ENCODE measurements around the gene RPL3.
"Not testable (repeated sequence)": the region's sequence is repeated elsewhere in the genome, so short reads cannot be mapped to it uniquely, and the experiment has no call there.

The RPL3 gene

GRCh38 chr22:39332441-39333064 lies 13.1 kb upstream of the RPL3 start:
- Histone ChIP-seq H3K27me3 (ENCODE audit: insufficient read depth, low read length) (no peaks in the 10 kb centered on the region), H3K9me2 (ENCODE audit: low read depth, low read length) (no peaks in the 10 kb centered on the region), H3K27ac (ENCODE audit: low read depth, low read length, poor library complexity, severe bottlenecking) (no peak overlapping the region), H3F3A (ENCODE audit: insufficient read depth, low read length) (no peaks in the 10 kb centered on the region), H2AFZ (ENCODE audit: low read length) (no peak overlapping the region), H3K4me1 (ENCODE audit: insufficient read depth, low read length, severe bottlenecking) (no peaks in the 10 kb centered on the region), H3K79me2 (ENCODE audit: insufficient read depth, low read length) (no peaks in the 10 kb centered on the region), H3K9me3 (ENCODE audit: low read length) (no peaks in the 10 kb centered on the region), H3K4me3 (ENCODE audit: low read depth, low read length, poor library complexity, severe bottlenecking) (no peak overlapping the region), H4K20me1 (ENCODE audit: insufficient read depth, low read length) (no peaks in the 10 kb centered on the region), H3K4me2 (ENCODE audit: low read length) (no peak overlapping the region), H3K9ac (ENCODE audit: low read length) (no peak overlapping the region), H3K36me3 (ENCODE audit: insufficient read depth, low read length) (no peaks in the 10 kb centered on the region)
- no peak for TF ChIP-seq EZH2 (IDR thresholded peaks at IDR 0.05; ENCODE audit: borderline replicate concordance, low read length)
- no peak for TF ChIP-seq CTCF (IDR thresholded peaks at IDR 0.05; ENCODE audit: low read length)

GRCh38 chr22:39330553-39330952 lies 11.1 kb upstream of the RPL3 start:
- not testable (repeated sequence) for H3K4me2 ChIP-seq (ENCODE audit: low read length); H3K9me3 ChIP-seq (ENCODE audit: low read length); H2AFZ ChIP-seq (ENCODE audit: low read length); H3K79me2 ChIP-seq (ENCODE audit: insufficient read depth, low read length); H3K27ac ChIP-seq (ENCODE audit: low read depth, low read length, poor library complexity, severe bottlenecking); H3K9me2 ChIP-seq (ENCODE audit: low read depth, low read length); H3K4me3 ChIP-seq (ENCODE audit: low read depth, low read length, poor library complexity, severe bottlenecking); H3K4me1 ChIP-seq (ENCODE audit: insufficient read depth, low read length, severe bottlenecking); H3K27me3 ChIP-seq (ENCODE audit: insufficient read depth, low read length); H3K36me3 ChIP-seq (ENCODE audit: insufficient read depth, low read length); H3F3A ChIP-seq (ENCODE audit: insufficient read depth, low read length); H3K9ac ChIP-seq (ENCODE audit: low read length); H4K20me1 ChIP-seq (ENCODE audit: insufficient read depth, low read length)

- Histone ChIP-seq H4K20me1 (ENCODE audit: insufficient read depth, low read length) (no peaks in the 10 kb centered on the region), H2AFZ (ENCODE audit: low read length) (no peak overlapping the region)
Observed at GRCh38 chr22:39327995-39328754, 8.8 kb upstream of the RPL3 start.

More at GRCh38 chr22:39327995-39328754, 8.8 kb upstream of the RPL3 start:
- Histone ChIP-seq H3K27ac (ENCODE audit: low read depth, low read length, poor library complexity, severe bottlenecking) (no peak overlapping the region), H3K9me2 (ENCODE audit: low read depth, low read length) (no peaks in the 10 kb centered on the region), H3K79me2 (ENCODE audit: insufficient read depth, low read length) (no peaks in the 10 kb centered on the region), H3K9me3 (ENCODE audit: low read length) (no peaks in the 10 kb centered on the region), H3K4me2 (ENCODE audit: low read length) (no peak overlapping the region), H3K4me3 (ENCODE audit: low read depth, low read length, poor library complexity, severe bottlenecking) (no peak overlapping the region), H3K9ac (ENCODE audit: low read length) (no peak overlapping the region), H3K36me3 (ENCODE audit: insufficient read depth, low read length) (no peaks in the 10 kb centered on the region), H3K4me1 (ENCODE audit: insufficient read depth, low read length, severe bottlenecking) (no peaks in the 10 kb centered on the region), H3K27me3 (ENCODE audit: insufficient read depth, low read length) (no peaks in the 10 kb centered on the region; the same call in 1 of the 2 replicates), H3F3A (ENCODE audit: insufficient read depth, low read length) (no peaks in the 10 kb centered on the region)
- TF ChIP-seq CTCF (IDR thresholded peaks at IDR 0.05; ENCODE audit: low read length) (no peak), EZH2 (IDR thresholded peaks at IDR 0.05; ENCODE audit: borderline replicate concordance, low read length) (no peak)

All from OCI-LY1 (cell line).